Loucy (cell line): ENCODE measurements around the gene PPP1R13B.

Experiments
- H2AFZ ChIP-seq: fragments of 200-600 bp; sonication (generic); 2 replicates; pipeline ENCODE4 v1.6.0; 2016; ENCODE audit warnings: antibody characterized with exemption, mild to moderate bottlenecking, low read length, moderate library complexity
- H3F3A ChIP-seq: fragments of 200-600 bp; 2 replicates; pipeline ENCODE4 v1.6.0; 2016; ENCODE audit warnings: antibody characterized with exemption, low read depth, mild to moderate bottlenecking
- H3K27me3 ChIP-seq: fragments of 200-600 bp; sonication (generic); 2 replicates; pipeline ENCODE4 v1.6.1; 2014; ENCODE audit warnings: low read length, mild to moderate bottlenecking; ENCODE audit not compliant: insufficient read depth, poor library complexity, severe bottlenecking
- H3K36me3 ChIP-seq: fragments of 200-600 bp; sonication (generic); 2 replicates; pipeline ENCODE4 v1.6.1; 2016; ENCODE audit warnings: low read length; ENCODE audit not compliant: insufficient read depth
- H3K4me1 ChIP-seq: fragments of 200-600 bp; sonication (generic); 2 replicates; pipeline ENCODE4 v1.5.1; 2014; ENCODE audit warnings: low read length, mild to moderate bottlenecking; ENCODE audit not compliant: insufficient read depth, poor library complexity, severe bottlenecking
- H3K4me2 ChIP-seq: fragments of 200-600 bp; sonication (generic); 2 replicates; pipeline ENCODE4 v1.6.0; 2014; ENCODE audit warnings: antibody characterized with exemption, low read length, low read depth, mild to moderate bottlenecking; ENCODE audit not compliant: poor library complexity, severe bottlenecking
- H3K4me3 ChIP-seq: fragments of 200-600 bp; sonication (generic); 2 replicates; pipeline ENCODE4 v1.5.1; 2014; ENCODE audit warnings: low read length, mild to moderate bottlenecking, mixed read lengths; ENCODE audit not compliant: poor library complexity, severe bottlenecking
- H3K79me2 ChIP-seq: fragments of 200-600 bp; sonication (generic); 2 replicates; pipeline ENCODE4 v1.6.1; 2014; ENCODE audit warnings: low read length; ENCODE audit not compliant: insufficient read depth
- H3K9ac ChIP-seq: fragments of 200-600 bp; sonication (generic); 2 replicates; pipeline ENCODE4 v1.6.0; 2014; ENCODE audit warnings: mild to moderate bottlenecking, low read depth, low read length, moderate library complexity; ENCODE audit not compliant: poor library complexity, severe bottlenecking
- H3K9me2 ChIP-seq: fragments of 200-600 bp; sonication (generic); replicated peaks from 2 replicates; pipeline ENCODE4 v1.6.1; 2016; ENCODE audit warnings: low read depth, low read length, mixed read lengths
- H3K9me3 ChIP-seq: fragments of 200-600 bp; sonication (generic); 2 replicates; pipeline ENCODE4 v1.6.1; 2014; ENCODE audit warnings: mild to moderate bottlenecking, antibody characterized with exemption, low read length, low read depth; ENCODE audit not compliant: insufficient read depth
- H4K20me1 ChIP-seq: fragments of 200-600 bp; sonication (generic); 2 replicates; pipeline ENCODE4 v1.6.0; 2014; ENCODE audit warnings: antibody characterized with exemption, low read length, mild to moderate bottlenecking; ENCODE audit not compliant: insufficient read depth, poor library complexity, severe bottlenecking
- CTCF ChIP-seq: fragments of 200-600 bp; sonication (generic); conservative IDR thresholded peaks from 2 replicates; pipeline ENCODE4 v1.5.1; 2014; ENCODE audit warnings: mild to moderate bottlenecking, antibody characterized with exemption, low read length
- EZH2phosphoT487 ChIP-seq: fragments of 200-600 bp; IDR thresholded peaks from 2 replicates; pipeline ENCODE4 v1.6.1; 2018; ENCODE audit warnings: antibody characterized with exemption, mild to moderate bottlenecking, moderate library complexity, borderline replicate concordance

PPP1R13B gene

GRCh38 chr14:103706551-103707328 is 140.6 kb downstream of the PPP1R13B start:
- Histone ChIP-seq H3K4me2 (no peak overlapping the region), H3K4me3 (no peak overlapping the region), H3K4me1 (no peaks in the 10 kb centered on the region), H3F3A (no peaks in the 10 kb centered on the region), H3K9me3 (no peaks in the 10 kb centered on the region), H3K9me2 (no peaks in the 10 kb centered on the region), H4K20me1 (no peaks in the 10 kb centered on the region), H3K79me2 (no peaks in the 10 kb centered on the region; the same call in 1 of the 2 replicates), H3K27me3 (no peaks in the 10 kb centered on the region), H3K9ac (no peak overlapping the region), H2AFZ (no peak overlapping the region), H3K36me3 (peaks cover 56% of the 10 kb centered on the region; the same call in 1 of the 2 replicates)
- TF ChIP-seq EZH2phosphoT487 (no peak), CTCF (no peak)

- Histone ChIP-seq H3K9ac (no peak overlapping the region), H4K20me1 (no peaks in the 10 kb centered on the region), H3K4me3 (no peak overlapping the region), H2AFZ (no peak overlapping the region), H3F3A (no peaks in the 10 kb centered on the region), H3K4me1 (no peaks in the 10 kb centered on the region), H3K9me2 (no peaks in the 10 kb centered on the region), H3K36me3 (peaks cover 62% of the 10 kb centered on the region; the same call in 1 of the 2 replicates), H3K9me3 (no peaks in the 10 kb centered on the region), H3K79me2 (no peaks in the 10 kb centered on the region; the same call in 1 of the 2 replicates), H3K27me3 (no peaks in the 10 kb centered on the region), H3K4me2 (no peak overlapping the region)
- no peak for TF ChIP-seq CTCF
- no peak for TF ChIP-seq EZH2phosphoT487
These were observed 141.7 kb downstream of the PPP1R13B start for GRCh38 chr14:103705504-103706284.

- Histone ChIP-seq H3K4me1 (no peaks in the 10 kb centered on the region), H3F3A (no peaks in the 10 kb centered on the region)
- TF ChIP-seq EZH2phosphoT487 = no peak
- no peak for TF ChIP-seq CTCF
These were observed 142.3 kb downstream of the PPP1R13B start for GRCh38 chr14:103705118-103705503.

More at GRCh38 chr14:103705118-103705503, 142.3 kb downstream of the PPP1R13B start:
- H3K9me2 ChIP-seq = no peaks in the 10 kb centered on the region
- no peaks in the 10 kb centered on the region for H4K20me1 ChIP-seq
- no peak overlapping the region for H2AFZ ChIP-seq
- H3K4me3 ChIP-seq = no peak overlapping the region
- H3K79me2 ChIP-seq = no peaks in the 10 kb centered on the region
- no peak overlapping the region for H3K9ac ChIP-seq
- peaks cover 66% of the 10 kb centered on the region; the same call in 1 of the 2 replicates for H3K36me3 ChIP-seq
- H3K9me3 ChIP-seq = no peaks in the 10 kb centered on the region
- H3K27me3 ChIP-seq = no peaks in the 10 kb centered on the region
- H3K4me2 ChIP-seq = no peak overlapping the region
